Hepatocyte (in vitro differentiated cells): ENCODE data around the gene TAF9B.

Source experiments
- EZH2 ChIP-seq: fragments of 200-600 bp; sonication (generic); IDR thresholded peaks from 2 replicates; pipeline ENCODE4 v1.6.1; 2016; ENCODE audit warnings: antibody characterized with exemption, mild to moderate bottlenecking, borderline replicate concordance
- TF ChIP-seq, protein P1 (sequence below): fragments of 200-600 bp; sonication (generic); IDR thresholded peaks from 2 replicates; pipeline ENCODE4 v1.5.1; 2016; ENCODE audit warnings: antibody characterized with exemption, mild to moderate bottlenecking; ENCODE audit not compliant: poor library complexity

DNA sequence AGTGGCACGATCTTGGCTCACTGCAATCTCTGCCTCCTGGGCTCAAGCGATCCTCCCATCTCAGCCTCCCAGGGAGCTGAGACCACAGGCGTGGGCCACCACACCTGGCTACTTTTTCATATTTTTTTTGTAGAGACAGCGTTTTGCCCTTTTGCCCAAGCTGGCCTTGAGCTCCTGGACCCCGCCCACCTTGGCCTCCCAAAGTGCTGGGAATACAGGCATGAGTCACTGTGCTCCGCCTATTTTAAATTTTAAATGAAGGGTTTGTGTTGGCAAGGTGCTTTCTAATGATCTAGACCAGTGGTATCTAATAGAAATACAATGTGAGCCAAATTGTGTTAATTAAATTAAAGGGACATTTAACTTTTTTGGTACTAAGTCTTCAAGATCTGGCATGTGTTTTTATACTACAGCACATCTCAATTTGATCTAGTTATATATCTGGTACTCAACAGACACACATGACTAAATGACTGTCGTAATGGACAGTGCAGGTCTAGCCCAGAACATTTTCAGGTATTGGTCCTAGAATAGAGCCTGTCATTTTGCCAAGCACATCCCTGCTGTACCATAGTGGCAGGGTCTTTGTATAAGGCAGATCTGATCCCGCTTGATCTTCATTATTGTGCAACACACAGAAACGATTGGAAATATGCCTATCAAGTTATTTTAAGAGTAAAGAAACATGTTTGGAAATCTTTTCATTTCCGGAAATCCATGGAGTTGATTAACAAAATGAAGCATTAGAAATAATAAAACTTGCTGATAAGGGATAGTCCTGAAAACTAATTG lies 28.1 kb downstream of the TAF9B start:
- TF ChIP-seq, protein P1, sequence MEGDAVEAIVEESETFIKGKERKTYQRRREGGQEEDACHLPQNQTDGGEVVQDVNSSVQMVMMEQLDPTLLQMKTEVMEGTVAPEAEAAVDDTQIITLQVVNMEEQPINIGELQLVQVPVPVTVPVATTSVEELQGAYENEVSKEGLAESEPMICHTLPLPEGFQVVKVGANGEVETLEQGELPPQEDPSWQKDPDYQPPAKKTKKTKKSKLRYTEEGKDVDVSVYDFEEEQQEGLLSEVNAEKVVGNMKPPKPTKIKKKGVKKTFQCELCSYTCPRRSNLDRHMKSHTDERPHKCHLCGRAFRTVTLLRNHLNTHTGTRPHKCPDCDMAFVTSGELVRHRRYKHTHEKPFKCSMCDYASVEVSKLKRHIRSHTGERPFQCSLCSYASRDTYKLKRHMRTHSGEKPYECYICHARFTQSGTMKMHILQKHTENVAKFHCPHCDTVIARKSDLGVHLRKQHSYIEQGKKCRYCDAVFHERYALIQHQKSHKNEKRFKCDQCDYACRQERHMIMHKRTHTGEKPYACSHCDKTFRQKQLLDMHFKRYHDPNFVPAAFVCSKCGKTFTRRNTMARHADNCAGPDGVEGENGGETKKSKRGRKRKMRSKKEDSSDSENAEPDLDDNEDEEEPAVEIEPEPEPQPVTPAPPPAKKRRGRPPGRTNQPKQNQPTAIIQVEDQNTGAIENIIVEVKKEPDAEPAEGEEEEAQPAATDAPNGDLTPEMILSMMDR = no peak
- no peak for TF ChIP-seq EZH2
